ENCODE data around the gene MAML2.
A peak's percentile ranks its signal among the peaks of the same experiment; 100 is the strongest.

Gene MAML2

DNA sequence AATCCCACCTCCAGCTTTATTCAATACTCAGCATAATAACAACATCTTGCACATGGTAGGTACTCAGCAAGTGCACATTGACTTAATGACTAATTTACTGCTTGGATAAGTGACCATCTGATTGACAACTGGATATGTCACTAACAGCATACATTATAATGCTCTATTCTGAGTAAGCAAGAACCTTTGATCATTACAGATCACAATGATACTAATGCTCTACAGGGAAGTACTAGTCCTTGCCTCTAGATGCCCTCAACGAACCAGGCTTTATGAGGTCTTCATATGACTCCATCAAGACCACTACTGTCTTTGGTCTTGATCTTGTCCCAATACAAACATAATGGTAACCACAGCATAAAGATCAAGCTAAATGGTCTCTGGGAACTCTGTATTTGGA lies 251.5 kb downstream of the MAML2 start:
- no peak for DNase-seq

DNA sequence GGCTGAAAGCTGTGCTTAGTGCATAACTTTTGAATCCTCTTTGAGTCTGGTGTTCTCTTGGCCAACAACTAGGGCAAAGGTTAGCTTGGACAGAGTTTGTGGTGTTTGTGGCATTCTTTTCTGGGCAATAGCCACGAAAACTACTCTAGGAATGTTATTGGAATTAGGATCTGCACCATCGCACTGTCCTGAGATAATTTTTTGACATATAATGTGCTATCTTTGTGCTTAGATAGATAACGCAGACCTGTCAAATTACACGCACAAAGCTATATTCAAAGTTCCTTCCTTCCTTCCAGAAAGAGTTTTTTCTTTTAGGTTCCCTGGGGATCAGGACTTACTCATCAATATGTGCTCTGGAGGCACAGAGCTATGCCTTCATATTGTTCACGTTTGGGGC lies 252.3 kb downstream of the MAML2 start:
- DNase-seq: no peak

DNA sequence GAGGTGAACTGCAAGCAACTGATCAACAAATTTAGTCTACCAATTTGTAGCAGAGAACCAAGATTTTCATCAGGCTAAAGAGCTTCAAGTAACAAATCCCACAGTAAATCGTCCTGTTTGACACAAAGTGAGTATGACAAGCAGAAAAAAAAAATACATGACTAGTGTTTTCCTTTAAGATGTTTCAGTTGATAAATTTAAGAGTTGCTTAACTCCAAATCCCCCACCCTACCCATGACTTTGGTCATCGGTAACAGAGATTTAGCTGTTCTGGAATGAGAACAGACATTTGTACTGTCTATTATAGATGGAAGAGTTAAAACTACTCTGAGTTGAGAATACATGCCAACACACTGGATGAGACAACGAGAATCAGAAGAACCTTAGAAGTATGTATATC lies 254.1 kb downstream of the MAML2 start:
- no peak for DNase-seq

DNA sequence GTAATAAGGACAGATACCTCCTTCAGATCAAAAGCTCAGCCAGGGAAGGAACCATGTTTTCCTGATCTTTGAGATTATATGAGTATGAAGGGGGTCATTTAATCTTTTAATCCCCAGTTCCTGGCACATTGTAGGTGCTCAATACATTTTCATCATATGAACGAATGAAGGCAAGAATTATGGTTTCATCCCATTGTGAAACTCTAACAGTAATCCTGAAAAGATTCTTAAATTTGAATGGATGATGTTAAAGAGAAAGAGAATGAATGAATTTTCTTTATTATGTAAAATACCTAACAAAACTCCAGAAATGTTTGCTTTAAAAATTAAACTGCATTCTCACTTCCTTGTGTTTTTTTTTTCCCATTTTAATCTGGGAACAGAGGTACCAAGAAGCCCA lies 256.9 kb downstream of the MAML2 start:
- no peak for DNase-seq

DNA sequence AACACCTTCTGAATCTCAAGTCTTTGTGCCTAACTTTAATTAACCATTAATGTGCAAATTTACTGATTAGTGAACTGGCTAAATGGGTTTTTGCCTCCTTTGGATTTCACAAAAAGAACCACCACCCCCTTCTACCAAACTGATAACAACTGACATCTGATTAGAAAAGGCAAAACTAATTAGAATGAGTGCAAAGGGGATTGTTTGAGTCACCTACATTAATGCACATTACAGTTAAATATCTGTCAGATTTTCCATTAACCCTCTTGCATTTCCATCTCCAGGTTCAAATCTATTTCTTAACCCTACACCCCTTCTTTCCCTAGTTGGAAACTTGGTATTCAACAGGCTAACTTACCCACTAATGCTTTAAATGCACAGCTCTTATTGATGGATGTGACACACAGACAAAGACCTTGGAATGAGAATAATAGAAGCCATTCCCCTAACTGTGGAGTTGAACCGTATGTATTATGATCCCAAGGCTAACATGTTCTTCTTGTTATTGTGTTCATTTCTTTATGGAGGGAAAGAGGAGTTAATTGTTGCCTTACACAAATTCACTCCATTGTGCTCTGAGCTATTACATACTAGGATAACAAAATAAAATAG lies 257.6 kb downstream of the MAML2 start:
- DNase-seq: no peak

DNA sequence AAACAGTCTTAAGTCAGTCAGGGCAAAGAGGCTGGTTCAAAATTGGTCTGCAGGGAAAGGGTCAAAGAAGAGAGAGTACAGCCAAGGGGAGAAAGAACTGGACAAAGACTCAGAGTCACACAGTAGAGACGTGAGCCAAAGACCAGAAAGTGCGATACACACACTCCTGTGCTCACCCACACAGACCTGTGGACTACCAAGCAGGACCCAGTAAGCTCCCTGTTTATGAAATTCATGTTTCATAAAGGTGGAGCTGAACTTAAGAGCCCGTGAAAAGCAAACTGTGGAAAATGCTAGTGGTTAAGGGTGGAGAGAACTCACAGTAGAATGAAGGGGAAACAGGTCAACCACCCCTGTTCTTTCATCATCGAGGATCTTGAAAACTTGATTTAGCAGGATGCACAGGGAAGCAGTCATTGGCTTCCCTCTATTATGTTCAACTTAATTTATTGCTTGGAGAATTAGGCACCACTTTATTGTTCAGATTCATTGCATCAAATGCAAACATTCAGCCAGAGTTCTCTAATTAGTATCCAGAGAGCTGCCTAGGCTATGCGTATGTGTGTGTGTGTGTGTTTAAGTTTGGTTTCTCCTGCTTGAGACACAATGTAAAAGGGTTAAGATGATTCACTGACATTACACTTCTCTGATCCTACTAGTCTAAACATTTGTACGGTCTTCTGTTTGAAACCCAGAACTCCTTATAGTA lies 258.2 kb downstream of the MAML2 start:
- DNase-seq: no peak

DNA sequence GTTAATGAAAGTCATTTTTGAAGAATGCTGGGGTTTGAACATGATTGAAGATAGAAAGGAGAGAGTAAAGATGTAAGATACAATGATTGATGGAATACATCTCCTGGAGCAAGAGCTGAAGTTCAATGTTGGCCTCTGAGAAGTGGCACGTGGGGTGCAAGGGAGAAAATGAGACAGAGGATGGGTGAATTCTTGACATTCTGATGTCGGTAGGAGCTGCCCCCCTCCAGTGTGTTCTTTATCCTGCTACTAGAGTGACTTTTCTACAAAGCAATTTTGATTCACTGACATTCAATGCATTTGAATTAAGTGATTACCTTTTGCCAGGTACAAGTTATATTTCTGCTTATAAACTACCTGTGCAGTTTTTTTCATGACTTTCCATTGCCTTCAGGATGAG lies 260.1 kb downstream of the MAML2 start:
- no peak for DNase-seq

DNA sequence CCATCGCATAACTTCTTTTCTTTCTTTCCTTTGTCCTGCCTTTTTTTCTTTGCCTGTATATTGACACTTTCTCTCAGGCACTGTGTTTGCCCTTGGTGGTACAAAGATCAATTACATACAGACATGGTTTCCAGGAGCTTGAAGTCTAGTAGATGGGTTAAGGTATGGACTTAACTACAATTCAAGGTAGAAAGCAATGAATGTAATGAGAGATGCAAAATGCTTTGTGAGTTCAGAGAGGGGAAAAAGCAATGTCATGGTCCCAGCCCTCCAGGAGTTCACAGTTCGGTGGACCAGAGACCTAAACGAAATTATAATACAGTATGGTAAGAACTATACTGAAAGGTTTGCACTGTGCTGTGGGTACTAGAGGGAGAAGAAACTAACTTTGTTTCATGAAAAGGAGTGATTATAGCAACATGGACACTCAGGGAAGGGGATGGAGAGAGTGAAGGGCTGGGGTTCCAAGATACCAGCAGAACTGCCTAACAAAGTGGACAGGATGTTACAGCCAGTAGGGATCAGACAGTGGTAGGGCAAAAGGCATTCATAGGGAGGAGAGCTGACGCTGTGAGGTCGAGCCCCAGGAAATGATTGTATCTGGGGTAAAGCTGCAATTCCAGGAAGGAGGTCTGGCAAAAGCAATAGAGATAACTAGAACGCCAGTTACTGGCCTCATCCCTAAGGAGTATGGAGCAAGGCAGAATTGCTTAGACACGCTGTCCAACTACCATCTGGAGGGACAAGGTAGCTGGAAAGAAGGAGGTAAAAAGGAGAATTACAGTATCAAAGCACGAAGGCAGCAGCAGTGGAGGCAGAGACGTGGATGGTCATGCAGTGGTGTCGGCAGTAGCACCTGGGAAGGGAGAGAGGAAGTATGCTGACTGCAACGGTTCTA lies 260.7 kb downstream of the MAML2 start:
- no peak for DNase-seq

DNA sequence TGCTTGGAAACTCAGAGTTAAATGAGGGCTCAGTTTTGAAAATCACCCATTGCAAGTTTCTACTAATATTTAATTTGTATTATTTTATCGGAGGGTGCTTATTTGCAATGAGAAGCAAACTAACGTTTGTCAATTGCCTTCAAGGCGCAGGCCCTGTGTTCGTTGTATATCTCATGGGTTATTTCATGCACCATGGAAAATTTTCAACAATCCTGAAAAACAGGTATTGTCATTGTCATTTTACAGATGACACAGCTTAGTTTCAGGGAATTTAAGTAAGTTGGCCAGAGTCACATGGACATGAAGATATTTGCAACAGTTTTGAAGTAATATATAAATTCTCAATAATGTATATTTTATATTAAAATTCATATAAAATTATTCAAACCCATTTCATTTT lies 261.4 kb downstream of the MAML2 start:
- DNase-seq: no peak

DNA sequence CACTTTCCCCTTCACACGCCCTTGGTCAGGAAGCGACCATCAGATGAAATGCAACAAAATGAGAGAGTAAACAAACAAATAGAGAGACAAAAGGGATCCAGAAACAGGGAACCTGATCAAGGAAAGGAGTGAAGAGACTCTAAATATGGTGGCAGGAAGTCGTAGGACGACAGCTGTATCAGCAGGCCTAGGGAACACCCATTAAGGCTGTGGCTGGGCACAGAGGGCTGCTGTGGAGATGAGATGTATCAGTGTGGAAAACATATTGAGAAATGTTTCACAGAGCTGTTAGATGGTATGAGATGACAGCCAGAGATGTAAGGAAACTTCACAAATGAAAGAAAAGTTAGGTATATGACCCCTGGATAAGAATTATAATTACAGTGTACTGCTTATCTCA lies 263.3 kb downstream of the MAML2 start:
- no peak for DNase-seq

DNA sequence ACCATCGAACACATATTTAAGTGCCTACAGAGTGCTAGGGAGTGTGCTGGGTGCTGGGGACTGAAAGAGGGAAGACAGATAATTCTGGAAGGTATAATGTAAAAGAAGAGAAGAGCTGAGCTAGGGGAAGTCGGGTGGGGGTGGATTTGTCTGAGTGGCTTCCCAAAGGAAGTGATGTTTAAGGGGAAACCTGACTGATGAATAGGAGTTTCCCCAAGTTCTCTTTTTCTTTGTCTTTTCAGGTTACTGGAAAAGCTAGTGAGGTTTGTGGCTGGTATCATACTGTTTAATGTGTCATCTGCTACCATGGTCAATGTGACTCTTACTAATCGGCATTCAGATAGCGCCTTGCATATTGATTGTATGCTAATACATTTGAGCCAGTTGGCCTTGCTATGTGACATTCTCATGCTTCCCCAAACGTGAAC lies 267.4 kb downstream of the MAML2 start:
- DNase-seq: no peak

DNA sequence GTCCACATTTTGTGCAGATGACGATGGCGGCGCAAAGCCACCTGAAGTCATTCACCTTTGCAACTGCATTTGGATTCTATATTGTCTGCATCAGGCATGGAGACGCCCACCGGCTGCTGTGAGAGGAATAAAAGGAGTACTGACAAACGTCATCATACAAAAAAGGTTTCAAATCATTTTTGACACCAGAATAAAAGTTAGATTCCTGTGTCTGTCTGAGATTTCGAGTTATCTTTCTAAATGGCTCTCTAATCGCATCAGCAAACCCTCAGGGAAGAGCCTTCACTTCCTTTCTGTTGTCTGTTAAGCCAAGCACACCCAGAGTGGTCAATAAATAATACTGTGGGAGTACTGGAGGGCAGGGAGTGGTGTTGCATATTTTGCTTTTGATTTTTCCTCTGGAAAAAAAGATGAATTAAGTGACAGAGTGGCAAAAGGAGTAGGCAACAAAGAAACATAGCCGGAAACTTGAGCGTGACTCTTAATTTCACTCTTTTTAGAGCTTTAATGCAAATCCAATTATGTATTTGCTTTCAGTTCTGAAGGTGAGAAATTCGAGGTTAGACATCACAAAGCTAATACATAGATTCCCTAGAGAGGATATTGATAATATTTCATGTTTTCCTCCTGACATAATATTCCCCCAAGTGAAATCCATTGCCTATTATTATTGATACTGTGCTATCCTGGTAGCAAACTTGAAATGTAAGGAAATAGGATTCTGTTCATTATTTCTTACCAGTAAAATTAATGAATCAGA lies 268.3 kb downstream of the MAML2 start:
- DNase-seq: no peak

DNA sequence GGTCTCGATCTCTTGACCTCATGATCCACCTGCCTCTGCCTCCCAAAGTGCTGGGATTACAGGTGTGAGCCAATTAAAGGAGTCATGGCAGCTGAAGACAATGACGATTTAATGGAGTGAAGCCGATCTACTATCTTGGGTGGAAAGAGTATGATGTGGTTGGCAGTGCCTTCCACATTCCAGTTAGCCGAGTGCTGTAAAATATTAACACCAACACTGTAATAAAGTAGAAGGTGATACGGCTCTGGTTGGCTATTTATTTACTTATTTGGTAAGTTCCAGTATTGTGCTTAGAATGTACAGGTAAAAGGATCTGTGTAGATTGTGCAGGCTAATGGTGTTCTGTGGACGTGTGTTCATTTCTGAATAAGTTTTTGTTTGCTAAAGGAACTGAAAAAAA lies 269.5 kb downstream of the MAML2 start:
- DNase-seq: no peak

DNA sequence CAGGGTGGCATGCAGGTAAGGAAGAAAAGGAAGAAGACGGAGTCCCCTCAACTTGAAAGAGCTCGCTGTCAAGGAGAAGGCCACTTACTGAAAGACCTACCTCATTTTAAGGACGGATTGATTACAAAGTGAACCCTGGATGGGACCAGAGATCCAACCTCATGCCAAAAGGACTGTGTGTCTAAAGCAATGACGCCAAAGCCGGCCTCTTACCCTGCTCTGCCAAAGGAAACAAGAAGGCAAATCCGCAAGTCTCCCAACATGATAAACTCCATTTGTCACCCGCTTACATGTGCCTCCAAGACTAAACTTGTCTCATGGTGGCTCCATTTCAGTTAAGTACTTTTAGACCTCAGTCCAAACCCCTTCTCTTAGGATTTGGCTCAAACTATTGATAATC lies 270.4 kb downstream of the MAML2 start:
- DNase-seq: no peak

DNA sequence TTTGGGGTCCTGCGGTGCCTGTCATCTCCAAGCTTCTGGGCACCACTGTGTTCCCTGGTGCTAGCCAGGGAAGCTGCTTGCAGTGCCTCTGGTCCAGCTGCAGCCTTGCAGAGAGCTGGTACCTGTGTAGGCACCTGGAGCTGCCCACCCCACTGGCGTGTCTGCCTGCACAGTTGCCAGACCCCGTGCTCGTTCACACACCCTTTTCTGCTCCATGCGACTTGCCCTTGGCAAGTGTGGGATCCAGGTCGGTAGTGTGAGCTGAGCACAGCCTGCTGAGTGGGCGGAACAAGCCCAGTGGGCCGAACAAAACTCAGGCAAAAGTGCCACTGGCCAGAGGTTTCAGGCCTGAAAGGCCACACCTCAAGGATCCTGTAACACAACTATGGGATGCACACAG lies 272.5 kb downstream of the MAML2 start:
- no peak for DNase-seq

DNA sequence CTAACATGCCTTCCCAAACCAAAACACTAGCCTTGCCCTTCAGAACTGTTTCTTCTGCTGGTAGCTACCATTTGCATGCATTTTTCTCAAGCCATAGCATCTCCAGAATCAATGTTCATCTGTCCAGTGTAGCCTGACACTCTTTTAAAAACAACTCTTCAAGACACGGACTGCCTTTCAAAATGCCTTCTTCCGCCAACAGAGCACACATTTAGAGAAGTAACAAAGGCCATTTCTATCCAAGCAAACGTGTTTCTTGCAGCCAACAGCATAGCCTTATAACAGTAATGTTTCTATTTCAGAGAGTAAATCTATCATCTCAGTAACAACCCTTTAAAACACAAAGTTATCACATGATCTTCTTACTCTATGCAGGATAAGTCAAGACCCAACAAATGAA lies 275.8 kb downstream of the MAML2 start:
- DNase-seq: no peak

DNA sequence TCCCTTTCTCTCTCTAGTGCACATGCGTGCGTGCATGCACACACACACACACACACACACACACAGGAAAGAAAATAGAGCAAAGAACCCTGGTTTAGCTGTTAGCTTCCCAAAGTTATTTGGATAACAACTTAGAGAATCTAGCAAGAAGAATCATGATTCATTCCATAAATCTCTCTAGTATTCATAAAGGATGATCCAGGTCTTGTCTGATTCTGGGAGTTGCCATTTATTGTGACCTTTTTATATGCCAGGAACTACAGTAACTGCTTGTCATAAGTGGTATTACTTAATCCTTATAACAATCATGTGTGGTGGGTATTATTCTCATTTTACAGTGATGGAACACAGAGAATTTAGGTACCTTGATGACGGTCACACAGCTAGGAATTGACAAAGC lies 277.6 kb downstream of the MAML2 start:
- DNase-seq: no peak

DNA sequence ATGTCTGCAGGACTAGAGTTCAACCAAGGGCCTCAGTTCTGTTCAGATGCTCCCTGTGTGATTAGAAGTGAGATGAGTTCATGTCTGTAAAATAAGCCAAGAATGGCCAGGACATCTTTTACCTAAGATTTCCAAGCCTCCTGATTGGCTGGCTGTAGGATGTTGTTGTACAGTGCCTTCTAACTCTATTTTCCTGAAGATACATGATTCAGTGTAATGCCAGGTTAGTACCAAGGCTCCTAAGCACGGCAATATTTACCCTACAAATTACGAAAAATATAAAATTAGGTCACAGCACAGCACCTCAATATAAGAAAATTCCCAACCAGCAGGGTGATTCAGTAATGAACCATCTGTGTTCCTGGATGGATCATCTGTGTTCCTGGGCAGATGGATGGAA lies 279.1 kb downstream of the MAML2 start:
- DNase-seq: no peak

DNA sequence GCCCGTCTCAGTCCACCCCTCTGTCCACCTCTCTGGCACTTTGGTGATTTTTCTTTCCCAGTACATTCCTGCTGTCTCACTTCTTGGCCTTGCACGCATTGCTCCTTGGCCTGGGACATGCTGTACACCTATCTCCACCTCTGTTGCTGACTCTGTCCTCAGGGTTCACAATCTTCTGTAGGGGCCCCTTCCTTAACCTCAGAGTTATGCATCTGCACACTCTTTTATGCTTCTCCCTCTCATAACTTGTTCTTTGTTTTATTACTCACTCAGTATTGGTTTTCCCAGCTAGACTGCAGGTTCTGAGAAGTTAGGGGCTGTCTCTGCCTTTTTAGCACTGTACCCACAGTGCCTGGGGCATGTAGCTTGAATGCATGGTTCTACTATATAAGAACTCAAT lies 279.9 kb downstream of the MAML2 start:
- DNase-seq: no peak

DNA sequence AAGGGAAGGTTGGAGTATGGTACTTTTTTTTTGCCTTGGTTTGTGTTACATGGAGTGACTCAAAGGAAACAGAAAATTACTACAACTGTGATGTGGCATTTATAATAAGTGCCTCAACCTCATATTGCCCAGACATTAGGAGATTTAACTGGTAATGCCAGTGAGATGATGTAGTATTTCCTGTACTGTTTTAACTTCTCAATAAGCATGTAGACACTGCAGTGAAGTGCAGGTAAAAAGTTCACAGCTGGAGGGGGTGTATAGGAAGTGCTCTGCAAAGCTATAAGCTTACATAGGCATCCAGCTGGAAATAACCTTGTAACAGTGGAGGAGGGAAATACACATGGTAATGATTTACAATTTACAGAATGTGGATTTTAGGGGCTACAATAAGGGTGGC lies 280.9 kb downstream of the MAML2 start:
- DNase-seq: peak; percentile 14

DNA sequence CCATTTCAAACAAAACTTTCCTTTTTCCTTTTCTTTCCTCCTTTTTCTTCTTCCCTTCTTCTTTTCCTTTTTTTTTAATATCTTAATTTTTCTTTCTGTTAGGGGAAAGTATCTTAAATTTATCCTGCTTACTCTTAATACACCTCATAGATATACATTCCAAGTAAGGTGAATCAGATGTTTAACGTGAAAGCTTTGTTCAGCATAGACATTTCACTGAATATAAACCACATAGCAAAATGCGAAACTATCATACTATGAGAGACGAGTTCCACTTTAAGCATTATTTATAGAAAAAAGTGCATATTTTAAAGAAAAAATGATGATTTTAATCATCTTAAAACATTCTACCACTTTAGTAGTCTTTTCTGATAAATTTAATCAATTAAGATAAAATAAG lies 281.3 kb downstream of the MAML2 start:
- no peak for DNase-seq

DNA sequence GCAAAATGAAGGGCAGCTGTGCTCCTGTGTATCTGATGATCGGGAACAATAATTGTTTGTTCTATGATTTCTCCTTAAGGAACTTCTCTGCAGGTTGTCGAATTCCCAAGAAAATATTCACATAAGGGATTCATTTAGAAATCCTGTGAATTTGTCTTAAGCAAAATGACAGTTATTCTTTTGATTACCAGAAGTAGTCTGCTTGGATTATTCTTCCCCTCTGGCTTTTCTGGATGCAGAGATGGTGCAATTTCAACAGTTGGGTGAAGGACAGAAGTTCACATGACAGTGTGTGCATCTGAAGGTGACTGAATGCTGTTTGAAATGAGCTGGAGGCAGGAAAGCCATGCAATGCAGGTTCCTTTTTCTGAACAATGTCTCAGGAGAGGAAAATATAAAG lies 281.9 kb downstream of the MAML2 start:
- DNase-seq: no peak

DNA sequence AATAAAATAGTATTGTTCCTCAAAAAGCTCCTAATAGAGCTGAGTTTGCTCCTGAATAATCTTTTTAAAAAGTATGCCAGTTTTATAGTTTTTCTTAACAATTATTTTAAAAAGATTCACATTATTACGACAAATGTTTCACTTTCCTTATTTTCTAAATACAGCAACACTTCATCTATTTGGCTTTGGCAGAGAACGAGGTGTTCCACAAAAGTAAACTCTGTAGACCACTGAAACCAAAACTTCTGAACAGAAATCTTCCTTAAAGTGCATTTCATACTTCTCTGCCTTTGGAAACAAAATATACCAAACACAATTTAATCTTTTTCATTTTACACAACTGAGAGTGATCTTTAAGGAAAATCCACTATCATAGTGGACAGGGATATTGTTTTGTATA lies 285.5 kb downstream of the MAML2 start:
- DNase-seq: no peak

Measured in NCI-H2171 treated with DMSO at 0.1 percent for 48 hours (cell line).